Hypothalamus (tissue), 51 donors: Measurements from ENCODE around the gene ROPN1L.

Experiments
- DNase-seq, 51 donors: peaks; one replicate each; lab custom pipeline; 2025; lab: John Stamatoyannopoulos, UW

ROPN1L gene

GRCh38 chr5:10456583-10457420 is 15.1 kb downstream of the ROPN1L start:
- DNase-seq = peak in 1 of 51 donors; percentile 69

- no peak for DNase-seq
These were observed 16.2 kb downstream of the ROPN1L start for GRCh38 chr5:10457682-10458574.

- DNase-seq = no peak
These were observed 17.7 kb downstream of the ROPN1L start for GRCh38 chr5:10459080-10460055.

GRCh38 chr5:10460252-10460906 is 18.7 kb downstream of the ROPN1L start:
- DNase-seq = peak in 44 of 51 donors; percentile 3 to 85 (median 33)

- no peak for DNase-seq
These were observed 19.4 kb downstream of the ROPN1L start for GRCh38 chr5:10461041-10461440.

GRCh38 chr5:10461904-10462555 is 20.4 kb downstream of the ROPN1L start:
- DNase-seq = no peak

GRCh38 chr5:10463566-10463965 is 21.9 kb downstream of the ROPN1L start:
- DNase-seq = no peak

- no peak for DNase-seq
These were observed 22.5 kb downstream of the ROPN1L start for GRCh38 chr5:10464173-10464572.

- no peak for DNase-seq
These were observed 24.0 kb downstream of the ROPN1L start for GRCh38 chr5:10465726-10466125.

- no peak for DNase-seq
These were observed 24.9 kb downstream of the ROPN1L start for GRCh38 chr5:10466446-10467073.

- no peak for DNase-seq
These were observed 25.9 kb downstream of the ROPN1L start for GRCh38 chr5:10467281-10468198.

- DNase-seq = no peak
These were observed 26.6 kb downstream of the ROPN1L start for GRCh38 chr5:10468256-10468655.

GRCh38 chr5:10469253-10470050 is 27.8 kb downstream of the ROPN1L start:
- DNase-seq = no peak

GRCh38 chr5:10470669-10471068 is 29.0 kb downstream of the ROPN1L start:
- DNase-seq = no peak

- no peak for DNase-seq
These were observed 30.0 kb downstream of the ROPN1L start for GRCh38 chr5:10471677-10472076.

- no peak for DNase-seq
These were observed 32.9 kb downstream of the ROPN1L start for GRCh38 chr5:10474521-10475075.
